ENCODE results near the gene LAPTM5.

- TF ChIP-seq, protein P1, sequence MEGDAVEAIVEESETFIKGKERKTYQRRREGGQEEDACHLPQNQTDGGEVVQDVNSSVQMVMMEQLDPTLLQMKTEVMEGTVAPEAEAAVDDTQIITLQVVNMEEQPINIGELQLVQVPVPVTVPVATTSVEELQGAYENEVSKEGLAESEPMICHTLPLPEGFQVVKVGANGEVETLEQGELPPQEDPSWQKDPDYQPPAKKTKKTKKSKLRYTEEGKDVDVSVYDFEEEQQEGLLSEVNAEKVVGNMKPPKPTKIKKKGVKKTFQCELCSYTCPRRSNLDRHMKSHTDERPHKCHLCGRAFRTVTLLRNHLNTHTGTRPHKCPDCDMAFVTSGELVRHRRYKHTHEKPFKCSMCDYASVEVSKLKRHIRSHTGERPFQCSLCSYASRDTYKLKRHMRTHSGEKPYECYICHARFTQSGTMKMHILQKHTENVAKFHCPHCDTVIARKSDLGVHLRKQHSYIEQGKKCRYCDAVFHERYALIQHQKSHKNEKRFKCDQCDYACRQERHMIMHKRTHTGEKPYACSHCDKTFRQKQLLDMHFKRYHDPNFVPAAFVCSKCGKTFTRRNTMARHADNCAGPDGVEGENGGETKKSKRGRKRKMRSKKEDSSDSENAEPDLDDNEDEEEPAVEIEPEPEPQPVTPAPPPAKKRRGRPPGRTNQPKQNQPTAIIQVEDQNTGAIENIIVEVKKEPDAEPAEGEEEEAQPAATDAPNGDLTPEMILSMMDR (IDR thresholded peaks at IDR 0.05; ENCODE audit: extremely low read depth in 1 of 2, insufficient read depth in 1 of 2, low read depth in 1 of 2, low read length in 2 of 2) = no peak
- no peak for TF ChIP-seq JUN (IDR thresholded peaks at IDR 0.05; ENCODE audit: borderline replicate concordance, insufficient read depth, insufficient read length, low read depth)
- no peak for TF ChIP-seq POLR2A (IDR thresholded peaks at IDR 0.05; ENCODE audit: low read depth, low read length)
- no peak for TF ChIP-seq EZH2 (IDR thresholded peaks at IDR 0.05; ENCODE audit: borderline replicate concordance, low read depth, low read length, severe bottlenecking)
- TF ChIP-seq MAX (IDR thresholded peaks at IDR 0.05; ENCODE audit: insufficient read depth, insufficient read length) = no peak
- no peak for TF ChIP-seq POLR2AphosphoS5 (IDR thresholded peaks at IDR 0.05; ENCODE audit: insufficient read depth, low read depth, low read length)
- no peak for TF ChIP-seq MYC (IDR thresholded peaks at IDR 0.05; ENCODE audit: low read depth, low read length)
- no peak for TF ChIP-seq GATA2 (IDR thresholded peaks at IDR 0.05; ENCODE audit: insufficient read depth, insufficient read length, low read depth, low read length)
- no peak for TF ChIP-seq FOS (IDR thresholded peaks at IDR 0.05; ENCODE audit: borderline replicate concordance, insufficient read depth, low read length)
These were observed 32.0 kb upstream of the LAPTM5 start for GRCh38 chr1:30789388-30790255.
